Spleen (tissue), 7 donors: ENCODE results near the gene PDZD2.

Source experiments
- POLR2A ChIP-seq, 3 donors: fragments of 450-650 bp; IDR thresholded peaks; one replicate each; pipeline ENCODE4 v1.5.1; 2017; ENCODE audit warnings: antibody characterized with exemption in 3 of 3, mild to moderate bottlenecking in 1 of 3
- POLR2AphosphoS5 ChIP-seq, 3 donors: sonication (generic); formaldehyde crosslinking; IDR thresholded peaks; one replicate each; pipeline ENCODE4 v1.5.1; 2017; ENCODE audit warnings: antibody characterized with exemption in 3 of 3
- TF ChIP-seq, protein P1 (sequence below), 11 experiments: fragments of 200-600 bp in 7 of 11; fragments of 450-650 bp in 4 of 11; sonication (generic) in 4 of 11; IDR thresholded peaks in 8 of 11; conservative IDR thresholded peaks in 3 of 11; 1 replicate in 7 of 11; 2 replicates in 4 of 11; pipeline versions ENCODE4 v1.4.0 to v1.8.0; 2016 to 2021; ENCODE audit warnings: antibody characterized with exemption in 11 of 11, inconsistent platforms in 4 of 11, mild to moderate bottlenecking in 1 of 11
- donor health status: DM: no; HTN: no; CAD: no; lungs with moderate emphysema.
- donor health status: DM: no; HTN: no; CAD: no.
- donor health status: DM: no; HTN: no; CAD: no.

DNA sequence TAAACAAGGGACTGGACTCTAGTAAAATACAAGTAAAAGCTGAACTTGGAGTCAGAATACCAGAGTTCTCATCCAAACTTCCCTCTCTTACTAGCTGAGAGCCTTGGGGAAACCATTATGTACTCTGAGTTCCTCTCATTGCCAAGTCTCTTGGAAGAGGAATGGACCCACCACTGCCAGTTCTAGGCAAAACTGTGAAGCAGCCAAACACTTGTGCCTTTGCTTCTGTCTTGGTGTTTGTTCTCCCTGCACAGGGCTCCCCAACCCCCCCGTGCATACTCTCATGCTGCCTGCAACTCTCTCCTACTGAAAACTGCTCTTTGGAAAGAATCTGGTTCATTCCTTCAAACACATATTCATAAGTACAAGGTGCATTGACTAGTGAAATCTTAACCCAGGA, 102.6 kb downstream of the PDZD2 start:
- TF ChIP-seq, protein P1, sequence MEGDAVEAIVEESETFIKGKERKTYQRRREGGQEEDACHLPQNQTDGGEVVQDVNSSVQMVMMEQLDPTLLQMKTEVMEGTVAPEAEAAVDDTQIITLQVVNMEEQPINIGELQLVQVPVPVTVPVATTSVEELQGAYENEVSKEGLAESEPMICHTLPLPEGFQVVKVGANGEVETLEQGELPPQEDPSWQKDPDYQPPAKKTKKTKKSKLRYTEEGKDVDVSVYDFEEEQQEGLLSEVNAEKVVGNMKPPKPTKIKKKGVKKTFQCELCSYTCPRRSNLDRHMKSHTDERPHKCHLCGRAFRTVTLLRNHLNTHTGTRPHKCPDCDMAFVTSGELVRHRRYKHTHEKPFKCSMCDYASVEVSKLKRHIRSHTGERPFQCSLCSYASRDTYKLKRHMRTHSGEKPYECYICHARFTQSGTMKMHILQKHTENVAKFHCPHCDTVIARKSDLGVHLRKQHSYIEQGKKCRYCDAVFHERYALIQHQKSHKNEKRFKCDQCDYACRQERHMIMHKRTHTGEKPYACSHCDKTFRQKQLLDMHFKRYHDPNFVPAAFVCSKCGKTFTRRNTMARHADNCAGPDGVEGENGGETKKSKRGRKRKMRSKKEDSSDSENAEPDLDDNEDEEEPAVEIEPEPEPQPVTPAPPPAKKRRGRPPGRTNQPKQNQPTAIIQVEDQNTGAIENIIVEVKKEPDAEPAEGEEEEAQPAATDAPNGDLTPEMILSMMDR (IDR thresholded peaks at IDR 0.05 in 8 of 11, conservative IDR thresholded peaks at IDR 0.05 in 3 of 11), result no peak
- TF ChIP-seq POLR2A (IDR thresholded peaks at IDR 0.05) (no peak), POLR2AphosphoS5 (IDR thresholded peaks at IDR 0.05) (no peak)
